GM12878 (cell line): Measurements from ENCODE around the gene COX10. TPM values are rescaled to one million over a fixed set of nuclear protein-coding genes. Genes with fewer than 3 reads are reported as not detected.
A peak's percentile ranks its signal among the peaks of the same experiment; 100 is the strongest.

Experiments
- ATAC-seq: fragments of 200-7000 bp; cut with Tn5 transposase; 3 replicates; pipeline ENCODE4 v1.9.1; 2020; ENCODE audit warnings: mild to moderate bottlenecking, moderate library complexity
- BruUV-seq: library from RNA; stranded (reverse); fragments of 400-500 nt; replicated peaks from 2 replicates; lab custom pipeline; 2021; lab: Mats Ljungman, UMichigan
- CTCF ChIA-PET: fragments of 300-600 bp; sonication (Branson Sonifier 250); formaldehyde crosslinking; extraction: SDS; loops from one replicate; lab custom pipeline; 2021; ENCODE audit warnings: inconsistent platforms; lab: Yijun Ruan, JAX
- POLR2A ChIA-PET: fragments of 350-600 bp; formaldehyde crosslinking; extraction: SDS; loops from one replicate; lab custom pipeline; 2021; ENCODE audit warnings: inconsistent platforms; lab: Charles Lee
- RAD21 ChIA-PET: fragments of 300-600 bp; sonication (Branson Sonifier 250); formaldehyde crosslinking; loops from one replicate; lab custom pipeline; 2023; ENCODE audit warnings: antibody characterized with exemption; ENCODE audit not compliant: unreplicated experiment; lab: Charles Lee
- SMC1A ChIA-PET: fragments of 300-600 bp; sonication (Branson Sonifier 250); formaldehyde crosslinking; loops from one replicate; lab custom pipeline; 2023; ENCODE audit not compliant: unreplicated experiment, uncharacterized antibody; lab: Charles Lee
- DNase-seq: peaks from one replicate; pipeline ENCODE4 v3.0.0-alpha.2; 2011; ENCODE audit warnings: low read depth, low spot score
- FAIRE-seq: peaks from 3 replicates; lab custom pipeline; 2011; peaks lifted over from hg19 to GRCh38; lab: Jason Lieb, UNC
- H2AFZ ChIP-seq: 2 replicates; pipeline ENCODE4 v1.6.0; 2011; ENCODE audit warnings: low read depth, low read length, control low read depth; ENCODE audit not compliant: control insufficient read depth
- H3K27ac ChIP-seq: 2 replicates; pipeline ENCODE4 v1.5.1; 2011; ENCODE audit warnings: control low read depth; ENCODE audit not compliant: control insufficient read depth, insufficient read depth
- H3K27me3 ChIP-seq, 2 experiments: replicated peaks in 1 of 2; 2 replicates each; pipeline versions ENCODE4 v1.6.0 to v1.6.1; 2011; ENCODE audit warnings: low read length in 1 of 2; ENCODE audit not compliant: control insufficient read depth in 2 of 2, insufficient read depth in 2 of 2
- H3K36me3 ChIP-seq, 2 experiments: 2 replicates each; pipeline ENCODE4 v1.5.1; 2011; ENCODE audit warnings: low read length in 1 of 2; ENCODE audit not compliant: control insufficient read depth in 2 of 2, insufficient read depth in 2 of 2
- H3K4me1 ChIP-seq: 2 replicates; pipeline ENCODE4 v1.6.1; 2011; ENCODE audit warnings: mild to moderate bottlenecking, low read length, moderate library complexity, mixed read lengths; ENCODE audit not compliant: control insufficient read depth, insufficient read depth
- H3K4me2 ChIP-seq: 2 replicates; pipeline ENCODE4 v1.6.0; 2011; ENCODE audit warnings: control low read depth; ENCODE audit not compliant: control insufficient read depth, insufficient read depth
- H3K4me3 ChIP-seq: fragments of 200-600 bp; sonication (generic); 2 replicates; pipeline ENCODE4 v1.5.1; 2016
- H3K79me2 ChIP-seq: 2 replicates; pipeline ENCODE4 v1.6.0; 2011; ENCODE audit warnings: low read length; ENCODE audit not compliant: control insufficient read depth, insufficient read depth
- H3K9ac ChIP-seq: 2 replicates; pipeline ENCODE4 v1.8.0; 2011; ENCODE audit warnings: low read length, control low read depth, mixed read lengths; ENCODE audit not compliant: control insufficient read depth, insufficient read depth
- H3K9me3 ChIP-seq: replicated peaks from 3 replicates; pipeline ENCODE4 v1.5.1; 2011; ENCODE audit warnings: mild to moderate bottlenecking, low read length; ENCODE audit not compliant: control insufficient read depth, insufficient read depth
- H4K20me1 ChIP-seq: 2 replicates; pipeline ENCODE4 v1.6.0; 2011; ENCODE audit not compliant: control insufficient read depth, insufficient read depth
- CREM ChIP-seq: IDR thresholded peaks from 2 replicates; pipeline ENCODE4 v1.6.1; 2014; ENCODE audit warnings: antibody characterized with exemption, low read depth
- ESRRA ChIP-seq: IDR thresholded peaks from 2 replicates; pipeline ENCODE4 v1.6.1; 2012; ENCODE audit warnings: mild to moderate bottlenecking, low read length, improper control_type of control experiment
- HDAC2 ChIP-seq: fragments of 200-600 bp; sonication (generic); IDR thresholded peaks from 2 replicates; pipeline ENCODE4 v1.6.1; 2017
- IKZF2 ChIP-seq, 2 experiments: fragments of 450-650 bp; IDR thresholded peaks; 2 replicates each; pipeline ENCODE4 v1.6.1; 2017; ENCODE audit warnings: mild to moderate bottlenecking in 2 of 2, moderate library complexity in 2 of 2
- MYC ChIP-seq: IDR thresholded peaks from 2 replicates; pipeline ENCODE4 v1.6.1; 2011; ENCODE audit warnings: mild to moderate bottlenecking, low read length, moderate library complexity, inconsistent platforms; ENCODE audit not compliant: insufficient read depth, insufficient replicate concordance, insufficient read length, severe bottlenecking
- NBN ChIP-seq: fragments of 450-650 bp; IDR thresholded peaks from 2 replicates; pipeline ENCODE4 v1.6.1; 2016
- PAX5 ChIP-seq: IDR thresholded peaks from 2 replicates; pipeline ENCODE4 v1.6.1; 2011; ENCODE audit warnings: low read depth, low read length, borderline replicate concordance
- POU2F2 ChIP-seq: IDR thresholded peaks from 3 replicates; pipeline ENCODE4 v1.6.1; 2011; ENCODE audit warnings: low read depth, mild to moderate bottlenecking, low read length, borderline replicate concordance
- RB1 ChIP-seq: fragments of 450-650 bp; formaldehyde crosslinking; IDR thresholded peaks from 2 replicates; pipeline ENCODE4 v1.6.1; 2017; ENCODE audit warnings: mild to moderate bottlenecking, borderline replicate concordance
- RELA ChIP-seq: fragments of 450-650 bp; IDR thresholded peaks from 2 replicates; pipeline ENCODE4 v1.8.0; 2014; ENCODE audit warnings: borderline replicate concordance; ENCODE audit not compliant: partially characterized antibody
- RUNX3 ChIP-seq: IDR thresholded peaks from 2 replicates; pipeline ENCODE4 v1.6.1; 2012; ENCODE audit warnings: low read length, inconsistent platforms
- SIN3A ChIP-seq: IDR thresholded peaks from 2 replicates; pipeline ENCODE4 v1.6.1; 2012; ENCODE audit warnings: low read depth, low read length, improper control_type of control experiment
- SREBF2 ChIP-seq: IDR thresholded peaks from 2 replicates; pipeline ENCODE4 v1.6.1; 2012; ENCODE audit warnings: mild to moderate bottlenecking, low read length
- SRF ChIP-seq, 2 experiments: IDR thresholded peaks; 2 replicates each; pipeline ENCODE4 v1.6.1; 2011; ENCODE audit warnings: low read depth in 2 of 2, low read length in 2 of 2, mild to moderate bottlenecking in 1 of 2, moderate library complexity in 1 of 2
- TAF1 ChIP-seq: IDR thresholded peaks from 2 replicates; pipeline ENCODE4 v1.6.1; 2011; ENCODE audit warnings: mild to moderate bottlenecking, low read depth, low read length, borderline replicate concordance
- WGBS: methylation state at CpG from one replicate; pipeline ENCODE4 v1.1.6; 2016; ENCODE audit warnings: low lambda C conversion rate; ENCODE audit not compliant: insufficient replicate concordance, insufficient coverage; ENCODE audit errors: missing lambda C conversion rate; 5-methylcytosine and 5-hydroxymethylcytosine counted together
- in situ Hi-C: fragments of 300-500 bp; cut with MboI; formaldehyde crosslinking; loops from 9 replicates; pipeline ENCODE4 v1.14.3; 2018; ENCODE audit warnings: mixed read lengths
- intact Hi-C: fragments of 100-400 bp; cut with micrococcal nuclease; formaldehyde crosslinking; loops from one replicate; pipeline ENCODE4 v1.14.2; 2022; ENCODE audit not compliant: unreplicated experiment
- polyA plus RNA-seq, 11 experiments: library from polyadenylated mRNA; depleted of rRNA in 4 of 11; unstranded in 6 of 11; stranded (reverse) in 5 of 11; fragments of >200 nt; fragmentation: Nextera tagmentation in 4 of 11; fragmentation: Illumina TruSeq in 1 of 11; extraction: Ambion mirVana in 4 of 11; extraction: Trizol in 1 of 11; gene quantifications; 1 replicate in 1 of 11; 2 replicates in 10 of 11; pipeline versions ENCODE4 v1.2.1 to v1.2.3, GENCODE V29; 2011 to 2016; ENCODE audit warnings: inconsistent platforms in 2 of 11, missing spikeins in 2 of 11, low read depth in 1 of 11
- total RNA-seq, 4 experiments: library from RNA; depleted of rRNA in 3 of 4; stranded (reverse); fragments of >200 nt in 3 of 4; fragmentation: Illumina TruSeq in 1 of 4; extraction: Trizol in 1 of 4; gene quantifications; 2 replicates each; pipeline versions ENCODE4 v1.2.1 to v1.2.3, GENCODE V29; 2013 to 2021
- TF ChIP-seq, protein P1 (sequence below): fragments of 450-650 bp; formaldehyde crosslinking; IDR thresholded peaks from 2 replicates; pipeline ENCODE4 v1.4.0; 2020; ENCODE audit warnings: mild to moderate bottlenecking, moderate library complexity
- TF ChIP-seq, protein P2 (sequence below): IDR thresholded peaks from 2 replicates; pipeline ENCODE4 v1.6.1; 2012; ENCODE audit warnings: improper control_type of control experiment, low read depth, low read length; ENCODE audit not compliant: insufficient replicate concordance

The COX10 gene
- total and polyA plus RNA-seq, 10 of the 15 experiments (the other 5 are each of a cell fraction or from before 2014, with no cell fraction given), result 9.6 to 29.4 (median 21.3) TPM

DNA sequence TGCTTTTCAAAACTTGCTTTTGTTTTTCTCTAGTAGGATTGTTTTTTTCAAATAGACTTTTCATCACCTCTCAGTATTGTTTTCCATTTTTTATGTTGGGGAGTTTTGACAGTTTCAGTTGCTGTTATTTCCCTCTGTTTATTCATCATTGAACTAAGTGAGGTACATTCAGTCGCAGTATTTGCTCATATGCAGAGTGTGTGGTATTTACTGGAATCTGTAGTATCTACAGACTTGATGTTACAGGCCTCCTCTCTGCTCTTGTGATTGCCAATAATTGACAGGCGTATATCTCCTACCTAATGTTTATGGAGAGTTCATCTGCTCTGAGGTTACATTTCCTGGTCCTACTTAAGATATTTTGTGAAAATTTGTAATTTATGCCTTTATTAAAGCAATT, 49.6 kb downstream of the COX10 start:
- H3K4me1 ChIP-seq, result peaks cover 3% of the 10 kb centered on the region; the same call in 1 of the 2 replicates
- H3K27me3 ChIP-seq, result no peaks in the 10 kb centered on the region
- H3K27ac ChIP-seq, result no peak overlapping the region
- DNase-seq, result peak; percentile 15
- no peaks in the 10 kb centered on the region for H3K36me3 ChIP-seq
- H3K4me2 ChIP-seq, result 0 out of 2 replicates have a peak overlapping the region, but pooled peaks have one; percentile 22
- intact Hi-C loops, result no loop called here
- BruUV-seq, result no TSS peak
- in situ Hi-C loops, result no loop called here
- ATAC-seq, result peak; percentile 91
- ChIA-PET RAD21 (no interaction called here), SMC1A (no interaction called here), CTCF (interaction anchor here (1.0 kb wide), 1 partner anchor 9 kb away, joined by 3 read pairs; no protein-coding TSS in a partner anchor), POLR2A (interaction anchor here (0.7 kb wide), 1 partner anchor 23 kb away, joined by 3 read pairs; no protein-coding TSS in a partner anchor)
- FAIRE-seq, result no peak
- H3K4me3 ChIP-seq, result no peak overlapping the region
- H3K9me3 ChIP-seq, result no peaks in the 10 kb centered on the region
- no peaks in the 10 kb centered on the region; the same call in 1 of the 2 replicates for H3K79me2 ChIP-seq
- 18% methylated on average over 2 of the region's 2 CpGs for WGBS
- no peak overlapping the region for H2AFZ ChIP-seq
- peaks cover 6% of the 10 kb centered on the region; the same call in 1 of the 2 replicates for H4K20me1 ChIP-seq
- H3K9ac ChIP-seq, result no peak overlapping the region
- no peak for TF ChIP-seq HDAC2
- TF ChIP-seq SRF (IDR thresholded peaks at IDR 0.05; ENCODE audit: low read depth in 2 of 2, low read length in 2 of 2), result no peak
- no peak for TF ChIP-seq RELA
- peak in 1 of 2 experiments; percentile 33; a peak in 1 of 4 replicates for TF ChIP-seq IKZF2 (IDR thresholded peaks at IDR 0.05)
- no peak for TF ChIP-seq SIN3A
- TF ChIP-seq, protein P1, sequence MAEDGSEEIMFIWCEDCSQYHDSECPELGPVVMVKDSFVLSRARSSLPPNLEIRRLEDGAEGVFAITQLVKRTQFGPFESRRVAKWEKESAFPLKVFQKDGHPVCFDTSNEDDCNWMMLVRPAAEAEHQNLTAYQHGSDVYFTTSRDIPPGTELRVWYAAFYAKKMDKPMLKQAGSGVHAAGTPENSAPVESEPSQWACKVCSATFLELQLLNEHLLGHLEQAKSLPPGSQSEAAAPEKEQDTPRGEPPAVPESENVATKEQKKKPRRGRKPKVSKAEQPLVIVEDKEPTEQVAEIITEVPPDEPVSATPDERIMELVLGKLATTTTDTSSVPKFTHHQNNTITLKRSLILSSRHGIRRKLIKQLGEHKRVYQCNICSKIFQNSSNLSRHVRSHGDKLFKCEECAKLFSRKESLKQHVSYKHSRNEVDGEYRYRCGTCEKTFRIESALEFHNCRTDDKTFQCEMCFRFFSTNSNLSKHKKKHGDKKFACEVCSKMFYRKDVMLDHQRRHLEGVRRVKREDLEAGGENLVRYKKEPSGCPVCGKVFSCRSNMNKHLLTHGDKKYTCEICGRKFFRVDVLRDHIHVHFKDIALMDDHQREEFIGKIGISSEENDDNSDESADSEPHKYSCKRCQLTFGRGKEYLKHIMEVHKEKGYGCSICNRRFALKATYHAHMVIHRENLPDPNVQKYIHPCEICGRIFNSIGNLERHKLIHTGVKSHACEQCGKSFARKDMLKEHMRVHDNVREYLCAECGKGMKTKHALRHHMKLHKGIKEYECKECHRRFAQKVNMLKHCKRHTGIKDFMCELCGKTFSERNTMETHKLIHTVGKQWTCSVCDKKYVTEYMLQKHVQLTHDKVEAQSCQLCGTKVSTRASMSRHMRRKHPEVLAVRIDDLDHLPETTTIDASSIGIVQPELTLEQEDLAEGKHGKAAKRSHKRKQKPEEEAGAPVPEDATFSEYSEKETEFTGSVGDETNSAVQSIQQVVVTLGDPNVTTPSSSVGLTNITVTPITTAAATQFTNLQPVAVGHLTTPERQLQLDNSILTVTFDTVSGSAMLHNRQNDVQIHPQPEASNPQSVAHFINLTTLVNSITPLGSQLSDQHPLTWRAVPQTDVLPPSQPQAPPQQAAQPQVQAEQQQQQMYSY (CRISPR knock-in tag), result no peak
- no peak for TF ChIP-seq PAX5
- TF ChIP-seq CREM, result 0 out of 2 replicates have a peak, but pooled peaks have one; percentile 33
- TF ChIP-seq, protein P2, sequence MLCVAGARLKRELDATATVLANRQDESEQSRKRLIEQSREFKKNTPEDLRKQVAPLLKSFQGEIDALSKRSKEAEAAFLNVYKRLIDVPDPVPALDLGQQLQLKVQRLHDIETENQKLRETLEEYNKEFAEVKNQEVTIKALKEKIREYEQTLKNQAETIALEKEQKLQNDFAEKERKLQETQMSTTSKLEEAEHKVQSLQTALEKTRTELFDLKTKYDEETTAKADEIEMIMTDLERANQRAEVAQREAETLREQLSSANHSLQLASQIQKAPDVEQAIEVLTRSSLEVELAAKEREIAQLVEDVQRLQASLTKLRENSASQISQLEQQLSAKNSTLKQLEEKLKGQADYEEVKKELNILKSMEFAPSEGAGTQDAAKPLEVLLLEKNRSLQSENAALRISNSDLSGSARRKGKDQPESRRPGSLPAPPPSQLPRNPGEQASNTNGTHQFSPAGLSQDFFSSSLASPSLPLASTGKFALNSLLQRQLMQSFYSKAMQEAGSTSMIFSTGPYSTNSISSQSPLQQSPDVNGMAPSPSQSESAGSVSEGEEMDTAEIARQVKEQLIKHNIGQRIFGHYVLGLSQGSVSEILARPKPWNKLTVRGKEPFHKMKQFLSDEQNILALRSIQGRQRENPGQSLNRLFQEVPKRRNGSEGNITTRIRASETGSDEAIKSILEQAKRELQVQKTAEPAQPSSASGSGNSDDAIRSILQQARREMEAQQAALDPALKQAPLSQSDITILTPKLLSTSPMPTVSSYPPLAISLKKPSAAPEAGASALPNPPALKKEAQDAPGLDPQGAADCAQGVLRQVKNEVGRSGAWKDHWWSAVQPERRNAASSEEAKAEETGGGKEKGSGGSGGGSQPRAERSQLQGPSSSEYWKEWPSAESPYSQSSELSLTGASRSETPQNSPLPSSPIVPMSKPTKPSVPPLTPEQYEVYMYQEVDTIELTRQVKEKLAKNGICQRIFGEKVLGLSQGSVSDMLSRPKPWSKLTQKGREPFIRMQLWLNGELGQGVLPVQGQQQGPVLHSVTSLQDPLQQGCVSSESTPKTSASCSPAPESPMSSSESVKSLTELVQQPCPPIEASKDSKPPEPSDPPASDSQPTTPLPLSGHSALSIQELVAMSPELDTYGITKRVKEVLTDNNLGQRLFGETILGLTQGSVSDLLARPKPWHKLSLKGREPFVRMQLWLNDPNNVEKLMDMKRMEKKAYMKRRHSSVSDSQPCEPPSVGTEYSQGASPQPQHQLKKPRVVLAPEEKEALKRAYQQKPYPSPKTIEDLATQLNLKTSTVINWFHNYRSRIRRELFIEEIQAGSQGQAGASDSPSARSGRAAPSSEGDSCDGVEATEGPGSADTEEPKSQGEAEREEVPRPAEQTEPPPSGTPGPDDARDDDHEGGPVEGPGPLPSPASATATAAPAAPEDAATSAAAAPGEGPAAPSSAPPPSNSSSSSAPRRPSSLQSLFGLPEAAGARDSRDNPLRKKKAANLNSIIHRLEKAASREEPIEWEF, result no peak
- TF ChIP-seq MYC, result no peak
- TF ChIP-seq RB1, result no peak
- TF ChIP-seq ESRRA, result no peak
- no peak for TF ChIP-seq SREBF2
- peak; percentile 84; the same call in 2 of the 3 replicates for TF ChIP-seq POU2F2
- peak; percentile 67 for TF ChIP-seq RUNX3
- TF ChIP-seq NBN, result no peak
- TF ChIP-seq TAF1, result no peak
